ENCODE results near the gene PGLYRP4.

Gene PGLYRP4

DNA sequence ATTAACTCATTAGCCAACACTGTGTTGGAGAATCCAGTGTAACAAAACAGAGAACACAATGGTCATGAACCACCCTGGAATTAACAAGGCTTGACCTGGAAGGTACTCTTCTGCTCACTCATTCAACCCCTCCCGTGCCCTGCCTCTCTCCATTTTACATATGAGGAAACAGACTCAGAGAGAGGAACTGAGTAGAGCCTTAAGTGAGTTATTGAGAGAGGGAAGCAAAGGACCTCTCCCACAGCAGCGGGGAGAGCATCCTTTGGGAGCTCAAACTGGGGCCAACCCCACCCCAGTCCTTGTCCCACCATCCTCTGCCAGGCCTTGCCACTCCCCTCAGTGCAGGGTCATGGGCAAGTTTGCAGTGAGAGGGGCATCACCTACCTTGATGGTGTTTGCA is 25.4 kb upstream of the PGLYRP4 start:
- DNase-seq: no peak

DNA sequence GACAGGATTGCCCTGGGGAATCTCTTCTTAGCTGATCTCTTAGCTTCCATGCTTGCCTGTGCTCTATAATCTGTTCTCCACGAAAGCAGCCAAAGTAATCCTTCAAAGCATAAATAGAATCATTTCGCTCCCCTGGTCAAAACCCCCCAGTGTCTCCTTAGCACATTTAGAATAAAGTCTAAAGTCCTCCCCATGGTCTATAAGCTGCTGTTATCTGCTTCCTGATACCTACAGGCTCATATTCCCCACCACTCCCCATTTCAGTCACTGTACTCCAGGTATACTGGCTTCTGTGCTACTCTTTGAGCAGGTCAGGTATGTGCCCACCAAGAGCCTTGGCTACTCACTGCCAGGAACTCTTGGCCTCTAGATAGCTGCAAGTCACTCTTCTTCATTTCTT is 23.9 kb upstream of the PGLYRP4 start:
- DNase-seq: no peak

DNA sequence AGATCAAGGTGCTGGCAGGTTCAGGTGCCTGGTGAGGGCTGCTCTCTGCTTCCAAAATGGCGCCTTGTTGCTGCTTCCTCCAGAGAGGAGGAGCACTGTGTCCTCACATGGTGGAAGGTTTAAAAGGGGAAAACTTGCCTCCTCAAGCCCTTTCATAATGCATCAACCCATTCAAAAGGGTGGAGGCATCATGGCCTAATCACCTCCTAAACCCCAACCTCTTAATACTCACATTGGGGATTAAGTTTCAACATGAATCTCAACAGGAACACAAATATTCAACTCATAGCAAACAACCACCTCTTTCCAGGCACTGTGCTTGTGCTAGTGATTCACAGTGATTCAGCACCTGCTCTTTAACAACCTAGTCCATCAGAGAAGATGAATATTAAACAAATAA is 22.6 kb upstream of the PGLYRP4 start:
- no peak for DNase-seq

DNA sequence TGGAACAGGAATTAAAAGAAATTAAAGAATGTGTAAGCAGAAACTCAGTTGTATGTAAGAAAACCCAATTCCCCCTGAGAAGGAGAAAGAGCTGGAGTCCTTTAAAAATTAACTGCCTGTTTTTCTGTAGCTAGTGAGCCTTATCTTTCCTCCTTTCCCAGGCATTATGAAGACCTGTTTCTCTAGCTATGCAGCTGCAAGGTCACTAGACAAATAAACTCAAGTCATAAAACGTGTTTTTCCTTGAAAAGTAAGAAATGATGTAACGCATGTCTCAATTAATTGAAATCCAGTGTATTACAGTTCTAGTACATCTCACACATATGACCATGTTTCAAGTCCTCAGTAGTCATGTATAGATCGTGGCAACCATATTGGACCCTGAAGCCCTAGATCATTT is 21.5 kb upstream of the PGLYRP4 start:
- DNase-seq: no peak

DNA sequence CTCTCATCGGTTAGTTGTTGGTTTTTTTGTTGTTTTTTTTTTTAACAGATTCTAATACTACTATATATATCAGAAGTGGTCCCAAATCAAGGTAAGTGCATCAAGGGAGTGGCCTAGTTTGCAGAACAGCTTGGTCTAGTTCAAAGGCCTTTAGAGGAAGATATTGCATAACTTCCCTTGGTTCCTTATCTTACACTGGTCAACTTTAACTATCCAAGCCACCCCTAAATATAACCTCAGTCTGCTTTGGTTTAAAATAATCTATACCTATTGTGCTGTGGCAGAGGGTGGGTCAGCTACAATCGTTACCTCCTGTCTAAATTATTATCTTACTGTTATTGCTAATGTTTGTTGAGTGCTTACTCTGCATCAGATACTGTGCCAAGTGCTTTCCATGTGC is 19.9 kb upstream of the PGLYRP4 start:
- DNase-seq: no peak

DNA sequence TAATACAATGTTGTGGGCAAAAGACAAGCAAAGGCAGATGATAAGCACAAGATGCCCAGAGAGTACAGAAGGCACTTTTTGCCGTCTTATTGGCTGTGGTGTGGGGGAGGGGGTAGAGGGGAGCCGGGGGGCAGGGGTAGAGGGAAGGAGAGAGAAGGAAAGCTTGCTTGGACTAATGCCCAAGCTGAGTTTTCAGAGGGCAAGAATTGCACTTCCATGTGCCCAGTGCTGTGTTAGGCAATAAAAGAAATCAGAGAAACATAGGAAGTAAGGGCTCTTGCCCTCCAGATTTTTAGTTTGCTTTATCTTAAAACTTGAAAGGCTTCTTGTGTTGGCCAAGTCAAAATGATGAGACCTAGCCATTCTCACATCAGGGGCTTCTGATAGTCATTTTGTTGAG is 18.4 kb upstream of the PGLYRP4 start:
- DNase-seq: no peak

DNA sequence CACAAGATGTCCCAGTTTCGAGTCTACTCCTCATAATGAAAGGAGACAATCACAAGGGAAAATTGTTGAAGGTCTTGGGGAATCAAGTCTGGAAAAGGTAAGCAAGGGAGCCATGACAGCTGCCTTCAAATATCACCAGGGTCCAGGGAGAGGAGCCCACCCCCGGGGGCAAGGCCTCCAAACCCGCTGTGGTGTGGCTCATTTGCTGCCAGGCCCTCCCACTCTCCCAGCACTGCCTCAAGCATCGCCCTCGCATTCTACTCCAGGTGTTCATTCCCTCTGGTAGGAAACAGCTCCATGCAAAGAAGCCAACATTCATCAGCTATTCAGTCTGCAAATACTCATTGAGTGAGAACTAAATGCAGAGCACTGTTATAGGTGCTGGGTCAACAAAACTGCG is 17.6 kb upstream of the PGLYRP4 start:
- no peak for DNase-seq

DNA sequence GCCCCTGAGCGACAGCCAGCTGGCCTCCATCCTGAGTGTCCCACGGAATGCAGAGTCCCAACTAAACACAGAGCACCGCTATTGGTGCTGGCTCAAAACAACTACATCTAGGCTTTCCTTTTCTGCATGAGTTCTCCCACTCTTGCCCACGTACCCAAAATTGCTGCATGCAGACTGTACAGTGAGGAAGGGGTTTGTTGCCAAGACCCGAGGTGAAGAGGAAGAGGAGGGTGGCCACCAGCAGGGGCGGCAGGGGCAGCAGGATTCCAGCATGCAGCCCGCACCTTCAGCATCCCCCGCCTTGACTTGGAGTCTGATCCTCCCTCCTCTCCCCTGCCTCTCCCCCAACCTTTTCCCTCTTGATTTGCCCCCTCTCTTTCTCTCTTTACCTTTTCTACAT is 17.1 kb upstream of the PGLYRP4 start:
- DNase-seq: no peak

DNA sequence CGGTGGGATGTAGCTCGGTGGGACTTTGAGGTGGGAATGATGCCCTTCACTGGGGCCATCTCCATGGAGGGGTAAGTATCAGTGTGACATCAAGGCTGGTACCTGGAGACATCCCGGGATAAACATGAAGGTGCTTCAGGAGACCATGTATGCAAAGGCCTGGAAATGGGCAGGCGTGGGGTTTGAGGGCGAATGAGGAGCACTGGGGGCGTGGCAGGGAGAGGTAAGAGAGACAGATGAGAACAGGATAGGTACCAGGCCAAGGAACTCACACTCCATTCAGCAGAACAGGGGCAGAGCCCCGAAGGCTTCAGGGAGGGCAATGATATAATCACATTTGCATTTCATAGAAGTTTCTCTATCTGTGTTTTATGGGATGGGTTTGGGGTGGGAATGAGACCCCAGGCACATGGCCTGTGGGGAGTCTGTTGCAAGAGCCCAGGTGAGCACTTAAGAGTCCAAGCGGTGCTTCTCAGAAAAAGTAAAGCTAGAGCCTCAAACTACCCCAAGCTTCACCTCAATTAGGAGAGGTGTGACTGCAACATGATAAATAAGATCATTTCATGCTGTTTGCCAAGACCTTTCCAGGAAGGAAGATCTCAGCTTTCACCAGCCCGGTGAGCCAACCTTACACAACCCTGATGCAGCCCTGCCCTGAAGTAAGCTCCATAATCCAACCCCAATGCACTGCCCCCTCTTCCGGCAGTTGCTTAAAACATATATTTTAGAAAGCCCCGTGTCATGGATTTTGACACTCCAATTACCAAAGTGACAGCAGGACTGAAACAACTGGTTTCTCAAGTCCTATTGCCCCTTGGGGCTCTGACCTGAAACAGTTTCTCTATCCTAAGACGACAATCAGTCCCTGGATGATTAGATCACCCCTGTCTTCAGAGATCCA is 16.4 kb upstream of the PGLYRP4 start:
- DNase-seq: no peak

DNA sequence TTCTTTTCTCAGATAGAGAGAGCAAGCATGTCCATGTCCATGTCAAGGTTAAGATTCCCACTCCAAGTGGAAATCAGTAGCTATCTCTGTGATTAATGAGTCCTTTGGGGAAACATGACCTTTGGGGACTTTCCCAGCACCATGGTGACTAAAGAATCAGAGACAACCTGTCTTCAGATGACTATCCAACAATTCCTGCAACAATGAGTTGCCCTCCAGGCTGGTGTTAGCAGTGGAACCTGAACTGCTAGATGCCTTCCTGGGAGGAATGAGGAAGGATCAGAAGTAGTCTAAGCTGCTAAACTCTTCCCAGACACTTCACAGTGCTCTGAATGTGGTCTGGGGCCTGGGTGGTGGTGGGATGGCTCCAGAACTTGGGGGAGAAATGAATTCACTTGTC is 15.5 kb upstream of the PGLYRP4 start:
- DNase-seq: no peak

DNA sequence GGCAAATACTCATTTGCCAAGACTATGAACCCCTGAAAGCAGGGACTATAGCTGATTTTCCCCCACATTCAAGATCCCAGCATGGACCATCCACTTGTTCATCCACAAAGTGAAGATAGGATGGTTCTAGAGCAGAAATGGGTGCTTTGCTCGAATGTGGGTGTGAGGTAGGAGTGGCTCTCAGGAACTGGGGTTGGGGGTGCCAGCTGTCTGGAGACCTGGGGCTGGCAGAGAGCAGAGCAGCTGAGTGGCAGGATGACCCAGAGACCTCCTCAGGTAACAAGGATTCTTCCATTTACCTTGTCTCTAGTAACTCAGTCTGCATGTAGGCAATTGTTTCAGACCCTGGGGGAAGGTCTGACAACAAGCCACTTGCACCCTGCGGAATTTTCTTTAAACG is 15.0 kb upstream of the PGLYRP4 start:
- no peak for DNase-seq

DNA sequence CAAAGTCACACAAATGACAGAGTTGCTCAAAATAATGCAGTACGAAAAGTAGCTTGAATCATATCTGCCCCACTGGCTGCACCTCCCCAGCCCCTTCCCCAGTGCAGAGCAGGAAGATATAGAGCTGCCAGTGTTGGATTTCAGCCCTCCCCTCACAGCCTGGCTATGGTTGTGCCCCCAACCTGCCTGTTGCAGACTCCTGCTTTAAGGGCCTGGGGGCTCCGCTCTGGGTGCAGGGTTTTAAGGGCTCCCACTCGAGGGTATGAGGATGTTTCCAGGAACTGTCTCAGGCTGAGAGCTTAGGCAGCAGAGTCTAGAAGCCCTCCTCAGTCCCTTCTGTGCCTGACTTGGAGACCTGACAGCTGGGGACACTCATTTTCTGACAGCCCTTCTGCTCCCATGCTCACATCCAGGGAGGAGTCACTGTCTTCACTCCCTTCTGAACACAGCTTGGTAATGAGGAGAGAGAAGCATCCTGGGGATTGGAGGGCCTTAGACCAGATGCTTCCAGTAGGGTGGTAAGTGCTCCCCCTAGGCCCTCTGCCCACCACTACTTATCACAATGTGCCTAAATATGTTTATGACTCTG is 13.6 kb upstream of the PGLYRP4 start:
- DNase-seq: no peak

DNA sequence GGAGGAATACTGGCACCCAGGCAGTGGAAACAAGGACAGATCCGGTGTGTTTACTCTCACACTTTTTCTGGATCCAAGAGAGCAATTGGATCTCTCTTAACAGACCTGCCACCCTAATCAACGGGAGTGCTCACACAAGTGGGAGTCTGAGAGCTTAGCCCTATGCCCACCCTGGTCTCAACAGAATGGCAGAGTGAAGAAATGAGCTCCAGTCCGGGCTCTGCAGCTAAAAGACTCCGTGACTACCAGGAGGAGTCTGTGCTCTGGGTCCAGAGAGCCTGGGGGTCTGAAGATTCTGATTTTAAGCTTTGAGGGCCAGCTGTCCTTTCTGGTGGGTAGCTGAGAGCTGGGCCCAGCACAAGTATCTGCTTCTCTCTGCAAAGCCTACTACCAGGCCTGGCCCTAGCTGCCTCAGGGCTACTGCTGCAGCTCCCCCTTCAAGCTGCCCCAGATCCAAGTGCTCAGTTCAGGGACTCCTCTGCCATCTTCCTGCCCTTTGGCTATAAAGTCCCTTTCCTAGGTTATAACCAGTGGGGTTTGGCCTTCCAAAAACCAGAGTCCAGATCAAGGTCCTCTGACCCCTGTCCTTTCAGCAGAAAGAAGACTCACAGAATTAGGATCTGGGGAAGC is 13.0 kb upstream of the PGLYRP4 start:
- no peak for DNase-seq

DNA sequence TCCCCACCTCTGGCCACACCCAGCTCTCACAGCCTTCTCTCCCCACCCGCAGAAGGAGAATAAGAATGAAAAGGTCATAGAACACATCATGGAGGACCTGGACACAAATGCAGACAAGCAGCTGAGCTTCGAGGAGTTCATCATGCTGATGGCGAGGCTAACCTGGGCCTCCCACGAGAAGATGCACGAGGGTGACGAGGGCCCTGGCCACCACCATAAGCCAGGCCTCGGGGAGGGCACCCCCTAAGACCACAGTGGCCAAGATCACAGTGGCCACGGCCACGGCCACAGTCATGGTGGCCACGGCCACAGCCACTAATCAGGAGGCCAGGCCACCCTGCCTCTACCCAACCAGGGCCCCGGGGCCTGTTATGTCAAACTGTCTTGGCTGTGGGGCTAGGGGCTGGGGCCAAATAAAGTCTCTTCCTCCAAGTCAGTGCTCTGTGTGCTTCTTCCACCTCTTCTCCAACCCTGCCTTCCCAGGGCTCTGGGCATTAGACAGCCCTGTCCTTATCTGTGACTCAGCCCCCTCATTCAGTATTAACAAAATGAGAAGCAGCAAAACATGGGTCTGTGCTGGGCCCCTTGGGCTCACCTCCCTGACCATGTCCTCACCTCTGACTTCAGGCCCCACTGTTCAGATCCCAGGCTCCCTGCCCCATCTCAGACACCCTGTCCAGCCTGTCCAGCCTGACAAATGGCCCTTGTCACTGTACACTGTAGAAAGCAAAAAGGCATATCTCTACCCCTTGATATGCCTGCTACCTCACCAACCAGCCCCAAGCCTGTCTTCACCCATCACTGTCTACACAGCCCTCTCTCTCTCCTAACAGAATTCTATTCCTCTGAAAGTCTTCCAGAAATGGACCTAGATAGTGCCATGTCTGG is 12.2 kb upstream of the PGLYRP4 start:
- no peak for DNase-seq

DNA sequence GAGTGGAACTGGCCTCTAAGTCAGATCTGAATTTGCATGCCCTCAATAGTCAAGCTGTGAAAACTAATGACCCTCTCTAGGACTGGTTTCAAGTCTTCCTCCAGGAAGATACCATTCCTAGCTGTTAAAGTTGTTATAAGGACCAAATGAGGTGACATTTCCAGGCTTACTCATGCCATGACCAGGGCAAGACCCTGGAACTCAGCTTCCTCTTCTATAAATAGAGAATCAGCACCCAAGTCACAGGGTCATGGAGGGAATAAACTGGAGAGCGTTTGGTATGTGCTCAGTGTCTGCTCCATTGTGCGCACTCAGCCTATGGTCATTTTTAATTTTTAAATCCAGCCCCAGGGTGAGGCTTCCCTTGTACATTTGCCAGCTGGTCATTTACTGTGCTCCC is 11.5 kb upstream of the PGLYRP4 start:
- DNase-seq: no peak

DNA sequence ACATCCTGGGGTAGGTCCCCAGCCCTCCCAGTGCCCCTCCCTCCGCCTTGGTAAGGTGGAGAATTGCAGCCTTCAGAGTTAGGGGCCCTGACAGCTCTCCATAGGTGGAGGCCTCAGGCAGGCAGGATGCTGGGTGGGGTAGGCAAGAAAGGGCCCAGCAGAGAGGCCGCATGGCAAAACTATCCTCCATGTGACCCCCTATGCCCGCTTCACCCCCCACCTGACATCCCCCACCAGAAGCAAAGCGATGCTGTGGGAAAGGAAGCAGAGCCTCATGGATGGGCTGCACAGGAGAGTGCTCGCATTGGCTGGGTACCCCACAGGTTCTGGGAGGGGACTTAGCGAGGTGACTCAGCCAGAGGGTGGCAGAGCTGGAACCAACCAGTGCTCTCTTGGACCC is 10.6 kb upstream of the PGLYRP4 start:
- DNase-seq: no peak

DNA sequence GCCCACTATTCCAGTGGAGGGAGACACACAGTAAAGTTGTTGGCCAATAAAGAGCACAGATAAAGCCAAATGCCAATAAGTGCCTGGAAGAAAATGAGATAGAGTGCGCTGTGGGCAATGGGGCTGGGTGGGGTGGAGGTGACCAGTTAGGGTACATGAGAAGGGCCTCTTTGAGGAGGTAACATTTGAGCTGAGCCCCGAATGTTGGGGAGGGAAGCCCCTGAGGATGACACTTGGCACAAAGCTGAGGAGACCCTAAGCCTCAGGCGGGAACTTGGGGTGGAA is 10.0 kb upstream of the PGLYRP4 start:
- no peak for DNase-seq

DNA sequence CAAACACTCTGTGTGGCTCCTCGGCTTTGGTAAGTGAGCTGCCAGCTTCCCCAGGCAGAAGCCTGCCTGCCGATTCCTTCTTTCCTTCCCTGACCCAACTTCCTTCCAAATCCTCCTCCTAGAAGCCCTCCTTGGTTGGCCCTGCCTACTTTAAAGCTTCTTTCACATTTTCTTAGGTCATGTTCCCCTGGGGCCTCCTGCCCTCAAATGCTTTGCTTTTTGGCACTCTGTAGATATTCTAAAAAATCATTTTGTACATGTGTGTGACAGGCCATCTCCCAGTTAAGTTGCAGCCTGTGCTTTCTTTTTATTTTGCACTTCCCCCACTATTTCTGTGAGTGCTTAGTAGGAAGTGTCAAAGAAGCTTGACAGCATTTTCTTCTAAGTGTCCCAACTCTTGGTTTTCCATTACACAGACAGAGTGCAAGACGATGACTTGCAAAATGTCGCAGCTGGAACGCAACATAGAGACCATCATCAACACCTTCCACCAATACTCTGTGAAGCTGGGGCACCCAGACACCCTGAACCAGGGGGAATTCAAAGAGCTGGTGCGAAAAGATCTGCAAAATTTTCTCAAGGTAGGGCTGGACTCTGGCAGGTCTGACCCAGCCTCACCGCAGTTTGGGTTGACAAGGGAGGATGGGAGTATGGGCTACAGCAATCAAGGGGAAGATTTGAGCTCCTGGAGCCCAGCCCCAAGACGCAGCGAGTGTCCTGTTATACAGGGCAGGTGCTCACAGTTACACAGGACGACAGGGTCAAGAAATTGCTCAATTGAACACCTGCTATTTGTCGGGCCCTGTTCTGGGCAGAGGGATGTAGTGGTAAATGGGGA is 9.4 kb upstream of the PGLYRP4 start, which contains the start of gene S100A9:
TSS of gene S100A9 (plus strand) at position 2 of the 838 bp plus-strand sequence. CDS start at position 432, 430 bp downstream.
- no peak for DNase-seq

DNA sequence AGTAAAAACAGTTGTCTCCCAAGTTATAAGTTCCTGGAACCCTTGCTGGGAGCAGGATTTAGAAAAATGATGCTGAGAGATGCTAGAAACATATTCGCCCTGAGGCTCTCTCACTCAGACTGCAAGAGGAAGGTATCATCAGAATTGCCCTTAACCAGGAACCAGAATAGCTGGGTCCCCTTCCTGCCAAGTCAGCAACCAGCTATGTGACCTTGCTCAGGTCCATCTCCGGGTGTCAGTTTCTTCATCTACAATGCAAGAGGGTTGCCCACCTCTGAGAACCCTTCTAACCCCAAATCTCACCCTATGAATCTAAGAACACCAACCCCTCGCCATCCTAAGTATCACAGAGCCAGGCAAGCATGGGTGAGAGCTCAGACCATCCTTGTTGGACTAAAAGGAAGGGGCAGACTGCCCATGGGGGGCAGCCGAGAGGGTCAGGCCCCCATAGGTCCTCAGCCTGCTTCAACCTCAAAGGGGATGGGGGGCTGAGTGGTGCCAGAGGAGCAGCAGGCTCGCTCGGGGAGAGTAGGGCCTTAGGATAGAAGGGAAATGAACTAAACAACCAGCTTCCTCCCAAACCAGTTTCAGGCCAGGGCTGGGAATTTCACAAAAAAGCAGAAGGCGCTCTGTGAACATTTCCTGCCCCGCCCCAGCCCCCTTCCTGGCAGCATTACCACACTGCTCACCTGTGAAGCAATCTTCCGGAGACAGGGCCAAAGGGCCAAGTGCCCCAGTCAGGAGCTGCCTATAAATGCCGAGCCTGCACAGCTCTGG is 8.6 kb upstream of the PGLYRP4 start:
- no peak for DNase-seq

DNA sequence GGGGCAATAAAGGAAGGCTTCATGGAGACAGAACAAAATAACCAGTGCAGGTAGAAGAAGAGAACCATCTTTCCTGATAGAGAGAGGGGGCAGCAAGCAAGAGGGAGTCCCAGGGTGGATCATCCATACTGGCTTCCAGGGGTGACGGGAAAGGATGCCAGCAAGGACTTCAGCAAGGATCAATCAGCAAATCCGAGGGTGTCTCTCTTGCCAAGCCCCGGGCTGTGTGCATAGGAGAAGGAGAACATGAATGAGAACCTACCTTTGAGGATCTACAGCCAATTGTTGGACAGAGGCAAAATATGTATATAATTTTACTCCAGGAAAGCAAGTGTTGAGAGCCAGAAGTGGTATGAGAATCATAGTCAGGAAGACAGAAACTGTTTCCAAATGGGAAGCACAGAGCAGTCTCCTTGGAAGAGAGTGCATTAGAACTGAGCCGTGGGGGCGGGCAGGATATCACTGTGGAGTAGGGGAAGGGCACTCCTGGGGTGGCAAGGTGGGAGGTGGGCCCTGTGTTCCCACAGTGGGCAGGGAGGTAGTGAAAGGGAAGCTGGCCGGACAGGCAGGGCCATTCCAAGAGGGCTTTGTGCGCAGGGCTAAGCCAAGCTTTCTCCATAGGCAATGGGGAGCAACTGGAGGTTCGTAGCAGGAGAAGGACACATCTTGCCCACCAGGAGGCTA is 7.9 kb upstream of the PGLYRP4 start:
- DNase-seq: no peak

Measured in activated CD4-positive, alpha-beta T cell treated with anti-CD3 and anti-CD28 coated beads for 4 hours (primary cell).